Measurements from ENCODE around the gene IL1B.

Gene IL1B

GRCh38 chr2:112811841-112812306, 24.7 kb downstream of the IL1B start:
- H3K4me3 ChIP-seq, result no peak overlapping the region
- TF ChIP-seq CTCF (IDR thresholded peaks at IDR 0.05), result no peak
- DNase-seq (ENCODE audit: low spot score), result no peak
- no peak overlapping the region for H3K27ac ChIP-seq

GRCh38 chr2:112811276-112811831, 25.2 kb downstream of the IL1B start:
- H3K27ac ChIP-seq, result no peak overlapping the region
- DNase-seq (ENCODE audit: low spot score), result no peak
- no peak overlapping the region for H3K4me3 ChIP-seq
- no peak for TF ChIP-seq CTCF (IDR thresholded peaks at IDR 0.05)

- no peak for TF ChIP-seq CTCF (IDR thresholded peaks at IDR 0.05)
- DNase-seq (ENCODE audit: low spot score), result no peak
- H3K4me3 ChIP-seq, result no peak overlapping the region
- no peak overlapping the region for H3K27ac ChIP-seq
Measured at GRCh38 chr2:112809112-112809511, 27.5 kb downstream of the IL1B start.

- H3K4me3 ChIP-seq, result no peak overlapping the region
- TF ChIP-seq CTCF (IDR thresholded peaks at IDR 0.05), result no peak
- no peak for DNase-seq (ENCODE audit: low spot score)
- no peak overlapping the region for H3K27ac ChIP-seq
Measured at GRCh38 chr2:112807233-112807807, 29.3 kb downstream of the IL1B start.

GRCh38 chr2:112805542-112805941, 31.0 kb downstream of the IL1B start:
- no peak for TF ChIP-seq CTCF (IDR thresholded peaks at IDR 0.05)
- Histone ChIP-seq H3K27ac (no peak overlapping the region), H3K4me3 (no peak overlapping the region)
- no peak for DNase-seq (ENCODE audit: low spot score)

- no peak for TF ChIP-seq CTCF (IDR thresholded peaks at IDR 0.05)
- Histone ChIP-seq H3K27ac (no peak overlapping the region), H3K4me3 (no peak overlapping the region)
- DNase-seq (ENCODE audit: low spot score), result no peak
Measured at GRCh38 chr2:112803691-112804521, 32.7 kb downstream of the IL1B start.
